Right lobe of liver (tissue), 6 donors: ENCODE measurements around the gene C16orf86. TPM values are rescaled to one million over a fixed set of nuclear protein-coding genes. Genes with fewer than 3 reads are reported as not detected.

Experiments used
- ATAC-seq, 4 donors: fragments of 200-7000 bp; cut with Tn5 transposase; one replicate each; pipeline ENCODE4 v1.9.1; 2020; ENCODE audit warnings: mild to moderate bottlenecking in 4 of 4, moderate library complexity in 4 of 4
- DNase-seq, 3 donors: peaks; one replicate each; pipeline ENCODE4 v3.0.0-alpha.2; 2020
- H3K27ac ChIP-seq, 3 donors: fragments of 200-600 bp; one replicate each; pipeline ENCODE4 v1.8.0; 2022
- H3K27me3 ChIP-seq, 2 donors: fragments of 200-600 bp; one replicate each; pipeline ENCODE4 v1.8.0; 2022
- H3K36me3 ChIP-seq, 4 donors: fragments of 200-600 bp; sonication (generic) in 1 of 4; one replicate each; pipeline versions ENCODE4 v1.5.1 to v1.8.0; 2017 to 2022; ENCODE audit warnings: control low read depth in 1 of 4
- H3K4me1 ChIP-seq, 4 donors: fragments of 200-600 bp; sonication (generic) in 1 of 4; one replicate each; pipeline versions ENCODE4 v1.5.1 to v1.8.0; 2017 to 2022; ENCODE audit warnings: control low read depth in 1 of 4
- H3K4me3 ChIP-seq, 3 donors: fragments of 200-600 bp; one replicate each; pipeline ENCODE4 v1.8.0; 2022
- H3K9me3 ChIP-seq, 4 donors: fragments of 200-600 bp; sonication (generic) in 1 of 4; one replicate each; pipeline versions ENCODE4 v1.5.1 to v1.8.0; 2017 to 2022; ENCODE audit warnings: control low read depth in 1 of 4
- CTCF ChIP-seq, 4 donors: fragments of 200-600 bp in 3 of 4; fragments of 450-650 bp in 1 of 4; IDR thresholded peaks; one replicate each; pipeline versions ENCODE4 v1.5.1 to v1.8.0; 2016 to 2022; ENCODE audit warnings: antibody characterized with exemption in 4 of 4, mild to moderate bottlenecking in 2 of 4
- POLR2A ChIP-seq: fragments of 450-650 bp; IDR thresholded peaks from one replicate; pipeline ENCODE4 v1.6.1; 2017; ENCODE audit warnings: antibody characterized with exemption, mild to moderate bottlenecking
- whole genome bisulfite sequencing: methylation state at CpG from one replicate; pipeline ENCODE4 v1.1.6; 2018; ENCODE audit warnings: low coverage, low lambda C conversion rate; ENCODE audit not compliant: insufficient coverage; ENCODE audit errors: missing lambda C conversion rate; 5-methylcytosine and 5-hydroxymethylcytosine counted together
- intact Hi-C, 2 donors: fragments of 100-400 bp; cut with DNase I; formaldehyde crosslinking; loops; one replicate each; pipeline versions ENCODE4 v1.11.2 to v1.14.1; 2022
- total RNA-seq, 6 experiments: library from RNA; depleted of rRNA in 2 of 6; stranded (reverse); fragments of >200 nt in 2 of 6; fragmentation: NEBNext Ultra II Directional in 3 of 6; extraction: Animal tissue kit (Norgen Biotek cat#: 25700) in 3 of 6; gene quantifications; one replicate each; pipeline versions ENCODE4 v1.1.0 to v1.2.4, GENCODE V29; 2016 to 2023
- donor health status: DM: no; HTN: yes; CAD: no.
- donor health status: DM: no; HTN: no; CAD: no.
- donor health status: DM: no; HTN: no; CAD: no.
- donor health status: DM: no; HTN: yes; CAD: no.
- donor health status: DM: no; HTN: yes; CAD: no.

Gene C16orf86
- total RNA-seq, 6 experiments from 2014 or later = 1.4 to 4.3 (median 2.5) TPM

GRCh38 chr16:67708368-67708771, 41.8 kb downstream of the C16orf86 start:
- Histone ChIP-seq H3K9me3 (no peaks in the 10 kb centered on the region), H3K4me3 (no peak overlapping the region), H3K36me3 (no peaks in the 10 kb centered on the region), H3K27ac (no peak overlapping the region), H3K27me3 (no peaks in the 10 kb centered on the region), H3K4me1 (peaks cover 0 to 23% (median 7%) of the 10 kb centered on the region in 4 donors)
- ATAC-seq (peak; percentile 56 to 73 (median 65)), DNase-seq (peak in 1 of 3 donors; percentile 12)
- 57% methylated on average over 2 of the region's 2 CpGs for WGBS
- intact Hi-C loops = no loop called here
- TF ChIP-seq CTCF (IDR thresholded peaks at IDR 0.05) (no peak), POLR2A (no peak)

GRCh38 chr16:67709050-67709449, 42.4 kb downstream of the C16orf86 start:
- Histone ChIP-seq H3K4me1 (peaks cover 0 to 30% (median 9%) of the 10 kb centered on the region in 4 donors), H3K27me3 (no peaks in the 10 kb centered on the region), H3K9me3 (no peaks in the 10 kb centered on the region), H3K36me3 (no peaks in the 10 kb centered on the region), H3K4me3 (no peak overlapping the region), H3K27ac (peak overlapping the region in 1 of 3 donors; percentile 1)
- ATAC-seq = peak in 3 of 4 donors; percentile 33 to 75 (median 61)
- DNase-seq = peak in 1 of 3 donors; percentile 50
- 100% methylated on average over 1 of the region's 1 CpG for WGBS
- intact Hi-C loops = no loop called here
- TF ChIP-seq CTCF (IDR thresholded peaks at IDR 0.05) (no peak), POLR2A (no peak)

GRCh38 chr16:67710607-67711006, 44.0 kb downstream of the C16orf86 start:
- Histone ChIP-seq H3K4me3 (no peak overlapping the region), H3K27me3 (no peaks in the 10 kb centered on the region), H3K27ac (no peak overlapping the region), H3K9me3 (no peaks in the 10 kb centered on the region), H3K36me3 (no peaks in the 10 kb centered on the region), H3K4me1 (peaks cover 0 to 45% (median 14%) of the 10 kb centered on the region in 4 donors)
- DNase-seq (no peak), ATAC-seq (no peak)
- TF ChIP-seq CTCF (IDR thresholded peaks at IDR 0.05) (no peak), POLR2A (no peak)
- intact Hi-C loops = no loop called here
- 90% methylated on average over 5 of the region's 6 CpGs for WGBS

GRCh38 chr16:67713647-67714273, 47.1 kb downstream of the C16orf86 start:
- intact Hi-C loops = no loop called here
- H3K36me3 ChIP-seq = no peaks in the 10 kb centered on the region
- no peak for TF ChIP-seq POLR2A
- TF ChIP-seq CTCF (IDR thresholded peaks at IDR 0.05) = no peak
- no peak for ATAC-seq
- no peak overlapping the region for H3K27ac ChIP-seq
- H3K9me3 ChIP-seq = no peaks in the 10 kb centered on the region
- DNase-seq = peak in 1 of 3 donors; percentile 14
- no peaks in the 10 kb centered on the region for H3K27me3 ChIP-seq
- peaks cover 0 to 58% (median 25%) of the 10 kb centered on the region in 4 donors for H3K4me1 ChIP-seq
- 40% methylated on average over 5 of the region's 5 CpGs for WGBS
- H3K4me3 ChIP-seq = no peak overlapping the region
